ENCODE measurements around the gene FAM181A. TPM values are rescaled to one million over a fixed set of nuclear protein-coding genes. Genes with fewer than 3 reads are reported as not detected.

Gene FAM181A
- total and polyA plus RNA-seq, 2 of the 4 experiments (the other 2 are of a cell fraction): not detected

- POLR2A ChIA-PET (ENCODE audit: unreplicated experiment): no interaction called here
- H2AK9ac ChIP-seq (replicated peaks; ENCODE audit: low read depth, low read length, poor library complexity): no peak overlapping the region
- no peak overlapping the region for H3K4me2 ChIP-seq (ENCODE audit: low read depth, low read length)
- H2BK20ac ChIP-seq (ENCODE audit: low read depth, low read length): no peak overlapping the region
- no peaks in the 10 kb centered on the region for H3K9me3 ChIP-seq (ENCODE audit: control insufficient read depth, insufficient read depth, low read length)
- H4K5ac ChIP-seq (ENCODE audit: low read depth, low read length): no peak overlapping the region
- dilution Hi-C loops (cut with HindIII; ENCODE audit: low sequenced_read_pairs, unreplicated experiment) (no loop called here), intact Hi-C loops (cut with micrococcal nuclease) (no loop called here), in situ Hi-C loops (cut with MboI; ENCODE audit: low sequenced_read_pairs) (no loop called here)
- no peaks in the 10 kb centered on the region for H3K79me1 ChIP-seq (ENCODE audit: low read depth in 1 of 2, low read length in 2 of 2)
- H2BK15ac ChIP-seq (ENCODE audit: low read depth, low read length): no peak overlapping the region
- H3K56ac ChIP-seq (ENCODE audit: extremely low read depth, insufficient read depth, low read length): no peak overlapping the region
- no peaks in the 10 kb centered on the region for H4K20me1 ChIP-seq (ENCODE audit: insufficient read depth, low read length)
- H4K91ac ChIP-seq (ENCODE audit: insufficient read depth, low read depth, low read length): no peak overlapping the region
- TF ChIP-seq CTCF (conservative IDR thresholded peaks at IDR 0.05; ENCODE audit: low read depth, low read length): no peak
- no peak for TF ChIP-seq CHD1 (IDR thresholded peaks at IDR 0.05; ENCODE audit: low read depth, low read length)
- TF ChIP-seq CEBPB (IDR thresholded peaks at IDR 0.05; ENCODE audit: low read depth, low read length): no peak
- TF ChIP-seq POLR2A (IDR thresholded peaks at IDR 0.05; ENCODE audit: low read depth, low read length): no peak
- TF ChIP-seq USF2 (IDR thresholded peaks at IDR 0.05; ENCODE audit: low read depth, low read length): no peak
- no peak for TF ChIP-seq MAZ (IDR thresholded peaks at IDR 0.05; ENCODE audit: borderline replicate concordance, low read depth, low read length)
- no peak for TF ChIP-seq ELK1 (IDR thresholded peaks at IDR 0.05; ENCODE audit: borderline replicate concordance, low read depth, low read length)
- no peak for TF ChIP-seq RAD21 (IDR thresholded peaks at IDR 0.05; ENCODE audit: low read length)
- TF ChIP-seq NFE2L2 (IDR thresholded peaks at IDR 0.05; ENCODE audit: low read depth, low read length): no peak
- H3K23ac ChIP-seq (ENCODE audit: low read depth, low read length): no peak overlapping the region
- BruUV-seq (replicated peaks): no TSS peak
- no peak overlapping the region for H3K18ac ChIP-seq (ENCODE audit: low read depth, low read length)
- peaks cover 9% of the 10 kb centered on the region for H3K27me3 ChIP-seq (ENCODE audit: control insufficient read depth, insufficient read depth, low read length)
- ATAC-seq (ENCODE audit: low read depth) (no peak), DNase-seq (no peak)
- H3K14ac ChIP-seq (replicated peaks; ENCODE audit: low read depth, low read length): no peak overlapping the region
- WGBS, 2 experiments (ENCODE audit: extremely low coverage in 2 of 2, insufficient read length in 1 of 2): 79% methylated on average over 8 of the region's 13 CpGs; no CpG with 5 or more reads in 1 of the 2 experiments
- H2AFZ ChIP-seq (replicated peaks; ENCODE audit: low read length, poor library complexity): no peak overlapping the region
- H3K4me3 ChIP-seq (ENCODE audit: insufficient read depth, low read depth, low read length): no peak overlapping the region
- no peak overlapping the region for H4K8ac ChIP-seq (ENCODE audit: low read depth in 2 of 2, low read length in 2 of 2)
- CTCF ChIA-PET: interaction anchor here (0.6 to 0.7 kb wide), 2 partner anchors 234 to 697 kb away, joined by 3 read pairs; no protein-coding TSS in a partner anchor
- H2BK120ac ChIP-seq (ENCODE audit: low read depth, low read length): no peak overlapping the region
- H3K9me1 ChIP-seq (ENCODE audit: insufficient read depth, low read length): no peaks in the 10 kb centered on the region
- no peak overlapping the region for H3K4ac ChIP-seq (ENCODE audit: low read depth, low read length)
- H3K36me3 ChIP-seq (ENCODE audit: control insufficient read depth, insufficient read depth, low read length): no peaks in the 10 kb centered on the region
- H2BK5ac ChIP-seq (ENCODE audit: low read depth, low read length, poor library complexity, severe bottlenecking): no peak overlapping the region
- no peak overlapping the region for H3K9ac ChIP-seq (ENCODE audit: low read depth, low read length)
- no peaks in the 10 kb centered on the region for H3K4me1 ChIP-seq (ENCODE audit: control insufficient read depth, insufficient read depth, low read length)
- H2AK5ac ChIP-seq (ENCODE audit: low read depth, low read length): no peak overlapping the region
- H3K27ac ChIP-seq (ENCODE audit: insufficient read depth, low read length): no peak overlapping the region
These were observed 24.4 kb upstream of the FAM181A start for GRCh38 chr14:93902619-93903307.
